Neuronal stem cell (in vitro differentiated cells): ENCODE results near the gene DDX52.

ENCODE experiments used
- DNase-seq: peaks from one replicate; pipeline ENCODE4 v3.0.0-alpha.2; 2013; ENCODE audit warnings: low spot score
- H2AFZ ChIP-seq: one replicate; pipeline ENCODE4 v1.6.1; 2013; ENCODE audit warnings: mild to moderate bottlenecking, low read length, inconsistent platforms
- H2AK5ac ChIP-seq: 2 replicates; pipeline ENCODE4 v1.6.1; 2013; ENCODE audit warnings: low read depth, mild to moderate bottlenecking, inconsistent platforms, low read length, moderate library complexity, mixed read lengths
- H2BK120ac ChIP-seq: 2 replicates; pipeline ENCODE4 v1.6.1; 2013; ENCODE audit warnings: low read depth, mild to moderate bottlenecking, inconsistent platforms, low read length, moderate library complexity, mixed read lengths
- H2BK12ac ChIP-seq: one replicate; pipeline ENCODE4 v1.6.1; 2013; ENCODE audit warnings: low read length, inconsistent platforms
- H2BK15ac ChIP-seq: 2 replicates; pipeline ENCODE4 v1.6.1; 2013; ENCODE audit warnings: mild to moderate bottlenecking, low read length, inconsistent platforms, mixed read lengths
- H2BK5ac ChIP-seq: one replicate; pipeline ENCODE4 v1.6.1; 2013; ENCODE audit warnings: inconsistent platforms, mild to moderate bottlenecking, low read length, moderate library complexity
- H3K14ac ChIP-seq: one replicate; pipeline ENCODE4 v1.6.1; 2013; ENCODE audit warnings: low read length, inconsistent platforms
- H3K18ac ChIP-seq: 2 replicates; pipeline ENCODE4 v1.6.1; 2013; ENCODE audit warnings: low read length, inconsistent platforms
- H3K23ac ChIP-seq: 2 replicates; pipeline ENCODE4 v1.6.1; 2013; ENCODE audit warnings: low read depth, mild to moderate bottlenecking, mixed read lengths, low read length, inconsistent platforms; ENCODE audit not compliant: poor library complexity
- H3K27ac ChIP-seq: replicated peaks from 3 replicates; pipeline ENCODE4 v1.5.1; 2013; ENCODE audit warnings: low read length, inconsistent platforms
- H3K27me3 ChIP-seq, 3 experiments: 2 replicates each; pipeline ENCODE4 v1.6.1; 2013; ENCODE audit warnings: low read length in 3 of 3, mild to moderate bottlenecking in 2 of 3, inconsistent platforms in 1 of 3, low read depth in 1 of 3, mixed read lengths in 1 of 3, moderate library complexity in 1 of 3; ENCODE audit not compliant: control insufficient read depth in 3 of 3, insufficient read depth in 3 of 3
- H3K36me3 ChIP-seq, 2 donors: replicated peaks in 1 of 2; 2 replicates each; pipeline ENCODE4 v1.6.1; 2013; ENCODE audit warnings: low read length in 2 of 2; ENCODE audit not compliant: control insufficient read depth in 2 of 2, insufficient read depth in 2 of 2
- H3K4ac ChIP-seq: 2 replicates; pipeline ENCODE4 v1.6.1; 2013; ENCODE audit warnings: inconsistent platforms, mild to moderate bottlenecking, low read length, moderate library complexity
- H3K4me1 ChIP-seq, 2 donors: 1 replicate in 1 of 2; 2 replicates in 1 of 2; pipeline ENCODE4 v1.6.1; 2013; ENCODE audit warnings: low read length in 2 of 2, low read depth in 1 of 2; ENCODE audit not compliant: control insufficient read depth in 2 of 2, insufficient read depth in 1 of 2
- H3K4me2 ChIP-seq: one replicate; pipeline ENCODE4 v1.6.1; 2013; ENCODE audit warnings: mild to moderate bottlenecking, low read length, inconsistent platforms; ENCODE audit not compliant: insufficient read depth, poor library complexity, severe bottlenecking
- H3K4me3 ChIP-seq, 2 donors: 2 replicates each; pipeline ENCODE4 v1.5.1; 2013; ENCODE audit warnings: low read length in 2 of 2, mild to moderate bottlenecking in 2 of 2, inconsistent platforms in 1 of 2, moderate library complexity in 1 of 2
- H3K79me1 ChIP-seq: one replicate; pipeline ENCODE4 v1.6.1; 2013; ENCODE audit warnings: low read depth, mild to moderate bottlenecking, inconsistent platforms, low read length, moderate library complexity
- H3K9ac ChIP-seq: one replicate; pipeline ENCODE4 v1.6.1; 2013; ENCODE audit warnings: mild to moderate bottlenecking, low read depth, low read length, inconsistent platforms; ENCODE audit not compliant: poor library complexity
- H3K9me3 ChIP-seq, 2 donors: replicated peaks in 1 of 2; 2 replicates each; pipeline versions ENCODE3 to v1.6.1; 2013; ENCODE audit warnings: low read length in 2 of 2, mild to moderate bottlenecking in 2 of 2, inconsistent platforms in 1 of 2, low read depth in 1 of 2, mixed read lengths in 1 of 2, moderate library complexity in 1 of 2; ENCODE audit not compliant: control insufficient read depth in 2 of 2, insufficient read depth in 1 of 2
- H4K8ac ChIP-seq: one replicate; pipeline ENCODE4 v1.6.1; 2013; ENCODE audit warnings: low read depth, mild to moderate bottlenecking, inconsistent platforms, low read length, moderate library complexity
- H4K91ac ChIP-seq: one replicate; pipeline ENCODE4 v1.6.1; 2013; ENCODE audit warnings: low read length, low read depth, mild to moderate bottlenecking, inconsistent platforms; ENCODE audit not compliant: poor library complexity
- whole genome bisulfite sequencing, 2 donors: extraction: QIAGEN DNeasy Blood & Tissue Kit; methylation state at CpG; one replicate each; pipeline ENCODE4 v1.1.7; 2013; ENCODE audit warnings: missing lambda C conversion rate in 2 of 2, mixed read lengths in 1 of 2; ENCODE audit not compliant: insufficient read length in 2 of 2, insufficient replicate concordance in 1 of 2; ENCODE audit errors: extremely low coverage in 2 of 2; 5-methylcytosine and 5-hydroxymethylcytosine counted together

The DDX52 gene

GRCh38 chr17:37664214-37664613, 21.0 kb upstream of the DDX52 start:
- no peaks in the 10 kb centered on the region for H3K9me3 ChIP-seq
- no peak overlapping the region for H4K8ac ChIP-seq
- no peak overlapping the region for H2AFZ ChIP-seq
- H3K27me3 ChIP-seq = peaks cover 0 to 62% (median 0%) of the 10 kb centered on the region in 3 experiments
- H2BK5ac ChIP-seq = no peak overlapping the region
- H3K4me1 ChIP-seq = peaks cover 0 to 1% of the 10 kb centered on the region in 2 donors
- no peak overlapping the region for H2AK5ac ChIP-seq
- H2BK15ac ChIP-seq = no peak overlapping the region
- H3K79me1 ChIP-seq = no peaks in the 10 kb centered on the region
- DNase-seq = no peak
- no peak overlapping the region for H3K27ac ChIP-seq
- H3K4ac ChIP-seq = no peak overlapping the region
- no peak overlapping the region for H2BK12ac ChIP-seq
- no peaks in the 10 kb centered on the region for H3K36me3 ChIP-seq
- H3K9ac ChIP-seq = no peak overlapping the region
- H3K14ac ChIP-seq = no peak overlapping the region
- H2BK120ac ChIP-seq = no peak overlapping the region
- no CpG with 5 or more reads among the region's 3 CpGs for WGBS, 2 donors
- H3K4me3 ChIP-seq = no peak overlapping the region
- no peak overlapping the region for H3K23ac ChIP-seq
- H3K18ac ChIP-seq = no peak overlapping the region
- H3K4me2 ChIP-seq = no peak overlapping the region
- H4K91ac ChIP-seq = no peak overlapping the region

DNA sequence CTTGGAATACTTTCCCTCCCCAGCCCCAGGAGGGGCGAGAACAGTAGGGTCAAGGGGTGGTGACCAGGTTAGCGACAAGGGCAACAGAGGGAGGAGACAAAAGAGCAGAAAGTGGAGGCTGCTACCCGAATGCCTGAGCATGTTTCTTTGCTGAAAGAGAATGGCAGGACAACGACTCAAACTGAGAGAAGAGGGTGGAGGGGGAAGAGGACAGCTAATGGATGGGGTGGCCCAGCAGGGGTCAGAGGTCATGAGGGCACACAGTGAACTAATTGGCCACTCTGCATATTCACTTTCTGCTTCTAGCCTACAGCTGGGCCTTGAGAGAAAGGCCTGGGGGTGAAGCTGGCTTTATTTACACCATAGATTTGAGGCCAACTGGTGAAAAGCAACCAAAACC, 19.1 kb upstream of the DDX52 start:
- Histone ChIP-seq H3K23ac (no peak overlapping the region), H2AFZ (no peak overlapping the region), H2AK5ac (no peak overlapping the region), H3K4ac (no peak overlapping the region), H2BK5ac (no peak overlapping the region), H2BK12ac (no peak overlapping the region), H3K18ac (no peak overlapping the region), H2BK15ac (no peak overlapping the region), H2BK120ac (no peak overlapping the region), H3K36me3 (no peaks in the 10 kb centered on the region), H3K4me3 (no peak overlapping the region), H4K91ac (no peak overlapping the region), H3K14ac (no peak overlapping the region), H3K27me3 (peaks cover 0 to 56% (median 0%) of the 10 kb centered on the region in 3 experiments), H3K9ac (no peak overlapping the region), H3K9me3 (no peaks in the 10 kb centered on the region), H3K79me1 (no peaks in the 10 kb centered on the region), H3K4me2 (no peak overlapping the region), H3K27ac (no peak overlapping the region), H4K8ac (no peak overlapping the region), H3K4me1 (peaks cover 0 to 1% of the 10 kb centered on the region in 2 donors)
- WGBS, 2 donors = no CpG with 5 or more reads among the region's 4 CpGs
- DNase-seq = peak; percentile 58

- Histone ChIP-seq H3K14ac (no peak overlapping the region), H4K91ac (no peak overlapping the region), H3K4me2 (no peak overlapping the region), H3K27me3 (peaks cover 0 to 50% (median 0%) of the 10 kb centered on the region in 3 experiments), H3K27ac (no peak overlapping the region), H3K4me1 (peaks cover 0 to 1% of the 10 kb centered on the region in 2 donors), H2BK5ac (no peak overlapping the region), H3K36me3 (no peaks in the 10 kb centered on the region), H3K4ac (no peak overlapping the region), H3K79me1 (no peaks in the 10 kb centered on the region), H4K8ac (no peak overlapping the region), H2BK12ac (no peak overlapping the region), H2AFZ (no peak overlapping the region), H3K9ac (no peak overlapping the region), H3K23ac (no peak overlapping the region), H3K4me3 (no peak overlapping the region), H2AK5ac (no peak overlapping the region), H2BK15ac (no peak overlapping the region), H3K18ac (no peak overlapping the region), H3K9me3 (no peaks in the 10 kb centered on the region), H2BK120ac (no peak overlapping the region)
- WGBS, 2 donors = no CpG with 5 or more reads among the region's 1 CpG
- DNase-seq = no peak
These were observed 18.3 kb upstream of the DDX52 start for GRCh38 chr17:37661400-37662014.

GRCh38 chr17:37659925-37660324, 16.7 kb upstream of the DDX52 start:
- Histone ChIP-seq H3K4me3 (no peak overlapping the region), H3K23ac (no peak overlapping the region), H4K8ac (no peak overlapping the region), H3K9me3 (no peaks in the 10 kb centered on the region), H2BK5ac (no peak overlapping the region), H3K4ac (no peak overlapping the region), H3K27me3 (peaks cover 0 to 43% (median 0%) of the 10 kb centered on the region in 3 experiments), H3K18ac (no peak overlapping the region), H3K27ac (no peak overlapping the region), H2AK5ac (no peak overlapping the region), H3K14ac (no peak overlapping the region), H2BK15ac (no peak overlapping the region), H3K9ac (no peak overlapping the region), H3K4me2 (no peak overlapping the region), H2BK12ac (no peak overlapping the region), H2BK120ac (no peak overlapping the region), H2AFZ (no peak overlapping the region), H3K79me1 (no peaks in the 10 kb centered on the region), H3K4me1 (peaks cover 0 to 1% of the 10 kb centered on the region in 2 donors), H3K36me3 (no peaks in the 10 kb centered on the region), H4K91ac (no peak overlapping the region)
- WGBS, 2 donors = no CpG with 5 or more reads among the region's 5 CpGs
- DNase-seq = no peak
